Left cardiac atrium (tissue), 4 donors: ENCODE measurements around the gene PLPP4. TPM values are rescaled to one million over a fixed set of nuclear protein-coding genes. Genes with fewer than 3 reads are reported as not detected.

Experiments used
- ATAC-seq, 2 donors: fragments of 200-7000 bp; cut with Tn5 transposase; one replicate each; pipeline ENCODE4 v1.9.1; 2020; ENCODE audit warnings: mild to moderate bottlenecking in 2 of 2, moderate library complexity in 2 of 2
- DNase-seq: peaks from one replicate; pipeline ENCODE4 v3.0.0-alpha.2; 2020
- intact Hi-C, 2 donors: fragments of 100-400 bp; cut with DNase I; formaldehyde crosslinking; loops; one replicate each; pipeline versions ENCODE4 v1.14.1 to v1.15.1; 2022 to 2023
- total RNA-seq, 2 donors: library from RNA; stranded (reverse); fragmentation: NEBNext Ultra II Directional; extraction: Animal tissue kit (Norgen Biotek cat#: 25700); gene quantifications; one replicate each; pipeline ENCODE4 v1.2.1, GENCODE V29; 2021
- donor health status: DM: no; HTN: yes; CAD: no.
- donor health status: DM: no; HTN: yes; CAD: no; lungs with severe emphysema.
- donor health status: DM: yes; HTN: yes; CAD: no.
- donor health status: Dilated cardiomyopathy.

The PLPP4 gene
- total RNA-seq, 2 donors from 2014 or later, result not detected

DNA sequence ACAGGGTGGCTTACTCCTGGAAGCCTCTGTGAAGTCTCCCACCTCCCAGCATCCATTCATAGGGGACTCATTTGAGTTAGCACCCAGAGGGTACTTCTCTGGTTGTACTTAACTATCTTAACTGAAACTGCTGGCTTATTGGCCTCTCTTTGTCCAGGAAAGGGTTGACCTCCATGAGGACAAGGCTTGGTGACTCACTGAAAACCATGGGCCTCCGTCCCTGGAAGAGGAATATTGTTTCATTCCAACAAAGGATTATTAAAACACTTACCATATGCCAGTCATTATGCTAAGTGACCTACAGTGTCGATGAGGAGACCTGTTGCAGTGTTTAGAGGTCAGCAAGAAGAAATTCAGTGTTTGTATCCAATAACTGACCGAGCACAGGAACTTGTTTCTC is 175.9 kb downstream of the PLPP4 start:
- no peak for ATAC-seq
- intact Hi-C loops, result no loop called here
- no peak for DNase-seq

DNA sequence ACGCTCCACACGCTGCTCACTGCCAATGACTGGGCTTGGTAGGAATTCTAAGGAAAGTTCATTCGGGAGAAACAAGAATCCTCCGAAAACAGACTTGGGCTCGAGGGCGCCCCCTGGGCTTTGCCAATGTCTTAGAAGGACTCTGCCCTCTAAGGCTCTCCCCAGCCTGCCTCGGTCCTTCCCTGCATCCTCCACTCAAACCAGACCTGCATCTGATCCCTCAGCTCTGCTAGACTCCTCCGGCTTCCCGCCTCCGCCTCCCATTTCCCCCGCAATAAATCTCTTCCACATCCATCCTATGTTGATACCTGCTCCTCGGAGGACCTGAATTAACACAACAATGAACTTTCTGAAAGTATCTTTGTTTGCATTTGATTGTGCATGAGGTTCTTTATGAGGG is 177.6 kb downstream of the PLPP4 start:
- no peak for ATAC-seq
- intact Hi-C loops, result no loop called here

More for the DNA sequence above, 177.6 kb downstream of the PLPP4 start:
- no peak for DNase-seq
